ENCODE measurements around the gene SEPSECS. TPM values are rescaled to one million over a fixed set of nuclear protein-coding genes. Genes with fewer than 3 reads are reported as not detected.

Gene SEPSECS
- total and polyA plus RNA-seq, 2 of the 13 experiments (the other 11 are each of a cell fraction or from before 2014, with no cell fraction given), result 9.4 to 14.3 TPM

DNA sequence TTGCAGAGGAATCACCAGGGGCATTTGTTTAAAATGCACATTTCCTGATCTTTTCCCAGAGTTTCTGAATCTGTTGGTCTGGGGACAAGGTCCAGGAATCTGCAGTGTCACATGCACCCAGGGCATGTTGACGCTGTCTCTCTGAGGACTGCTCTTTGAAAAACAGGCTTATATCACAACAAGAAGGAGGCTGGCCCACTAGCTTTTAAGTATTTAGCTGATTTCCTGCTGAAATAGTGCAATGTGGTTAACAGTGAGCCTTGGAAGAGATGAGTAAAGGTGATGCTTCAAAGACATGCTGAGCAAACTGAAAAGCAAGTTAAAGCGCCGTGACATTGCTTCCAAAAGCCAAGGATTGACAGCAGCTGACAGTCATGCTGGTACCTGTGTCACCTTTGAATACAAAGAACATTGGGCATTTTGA, 18.6 kb upstream of the SEPSECS start (continued):
- TF ChIP-seq NFKB2 (CRISPR knock-in tag; IDR thresholded peaks at IDR 0.05; ENCODE audit: borderline replicate concordance) (no peak), SOX13 (IDR thresholded peaks at IDR 0.05) (no peak), SOX13 (CRISPR knock-in tag; conservative IDR thresholded peaks at IDR 0.05 in 1 of 2, IDR thresholded peaks at IDR 0.05 in 1 of 2) (peak in 1 of 2 experiments; percentile 41; a peak in 1 of 4 replicates), ZNF619 (CRISPR knock-in tag; IDR thresholded peaks at IDR 0.05) (no peak), GFI1 (CRISPR knock-in tag; IDR thresholded peaks at IDR 0.05; ENCODE audit: borderline replicate concordance) (no peak), PHB2 (IDR thresholded peaks at IDR 0.05; ENCODE audit: partially characterized antibody) (no peak), ZNF737 (CRISPR knock-in tag; IDR thresholded peaks at IDR 0.05; ENCODE audit: borderline replicate concordance) (no peak), ZNF569 (CRISPR knock-in tag; IDR thresholded peaks at IDR 0.05; ENCODE audit: borderline replicate concordance) (no peak), SP5 (CRISPR knock-in tag; IDR thresholded peaks at IDR 0.05; ENCODE audit: borderline replicate concordance, low read depth) (no peak), HNRNPL (IDR thresholded peaks at IDR 0.05; ENCODE audit: low read depth, low read length) (no peak), ZFP36 (IDR thresholded peaks at IDR 0.05; ENCODE audit: borderline replicate concordance, low read depth, low read length, partially characterized antibody) (no peak), ZNF354B (CRISPR knock-in tag; IDR thresholded peaks at IDR 0.05) (no peak), TEF (CRISPR knock-in tag; IDR thresholded peaks at IDR 0.05) (no peak), NFATC3 (CRISPR knock-in tag; IDR thresholded peaks at IDR 0.05) (no peak), ZNF646 (CRISPR knock-in tag; IDR thresholded peaks at IDR 0.05) (no peak), ZZZ3 (CRISPR knock-in tag; IDR thresholded peaks at IDR 0.05; ENCODE audit: borderline replicate concordance) (no peak), GATAD1 (CRISPR knock-in tag; IDR thresholded peaks at IDR 0.05) (peak; percentile 59), PAX8 (CRISPR knock-in tag; IDR thresholded peaks at IDR 0.05; ENCODE audit: borderline replicate concordance) (no peak), ZNF766 (CRISPR knock-in tag; IDR thresholded peaks at IDR 0.05; ENCODE audit: borderline replicate concordance) (0 out of 2 replicates have a peak, but pooled peaks have one; percentile 37), ZFP41 (CRISPR knock-in tag; IDR thresholded peaks at IDR 0.05; ENCODE audit: borderline replicate concordance) (no peak), ARNTL (CRISPR knock-in tag; IDR thresholded peaks at IDR 0.05) (peak; percentile 80)
- TF ChIP-seq, protein P1, sequence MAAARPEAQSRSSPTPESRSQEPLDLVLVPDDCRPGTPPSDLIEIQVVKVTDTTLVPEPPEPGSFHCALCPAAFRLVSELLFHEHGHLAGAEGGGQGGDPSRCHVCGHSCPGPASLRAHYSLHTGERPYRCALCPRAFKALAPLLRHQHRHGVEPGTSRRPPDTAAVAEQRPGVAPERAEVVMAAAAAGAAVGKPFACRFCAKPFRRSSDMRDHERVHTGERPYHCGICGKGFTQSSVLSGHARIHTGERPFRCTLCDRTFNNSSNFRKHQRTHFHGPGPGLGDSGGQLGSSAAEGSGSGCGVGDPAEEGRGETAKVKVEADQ (CRISPR knock-in tag; IDR thresholded peaks at IDR 0.05; ENCODE audit: borderline replicate concordance), result no peak
